ENCODE results near the gene ASB13. TPM values are rescaled to one million over a fixed set of nuclear protein-coding genes. Genes with fewer than 3 reads are reported as not detected.

The ASB13 gene
- total and polyA plus RNA-seq, 10 of the 15 experiments (the other 5 are each of a cell fraction or from before 2014, with no cell fraction given): 0.02 to 0.59 (median 0.10) TPM; not detected in 2

DNA sequence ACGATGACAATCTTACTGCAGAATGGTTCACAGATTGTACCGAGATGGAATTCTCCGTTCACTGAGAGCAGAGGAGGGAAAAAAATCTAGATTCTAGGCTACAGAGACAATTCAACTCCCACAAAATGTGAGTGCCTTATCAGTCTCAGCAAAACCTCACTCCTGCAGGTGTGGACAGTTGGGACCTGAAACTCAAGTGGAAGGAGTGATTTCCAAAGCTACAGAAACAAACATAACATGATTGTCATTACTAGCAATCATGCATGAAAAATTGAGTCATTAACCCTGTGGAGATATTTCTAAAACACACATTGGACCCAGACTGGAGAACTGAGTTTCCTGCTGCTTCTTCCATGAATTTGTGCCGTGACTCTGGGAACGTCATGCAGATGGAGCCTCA is 71.3 kb downstream of the ASB13 start:
- Histone ChIP-seq H3K27ac (ENCODE audit: control insufficient read depth, insufficient read depth) (no peak overlapping the region), H3K9me3 (replicated peaks; ENCODE audit: control insufficient read depth, insufficient read depth, low read length) (no peaks in the 10 kb centered on the region), H2AFZ (ENCODE audit: control insufficient read depth, low read depth, low read length) (no peak overlapping the region), H4K20me1 (ENCODE audit: control insufficient read depth, insufficient read depth) (no peaks in the 10 kb centered on the region), H3K9ac (ENCODE audit: control insufficient read depth, insufficient read depth, low read length) (no peak overlapping the region), H3K79me2 (ENCODE audit: control insufficient read depth, insufficient read depth, low read length) (no peaks in the 10 kb centered on the region), H3K4me1 (ENCODE audit: control insufficient read depth, insufficient read depth, low read length) (no peaks in the 10 kb centered on the region), H3K36me3 (ENCODE audit: control insufficient read depth in 2 of 2, insufficient read depth in 2 of 2, low read length in 1 of 2) (no peaks in the 10 kb centered on the region), H3K4me3 (no peak overlapping the region), H3K4me2 (ENCODE audit: control insufficient read depth, insufficient read depth) (no peak overlapping the region), H3K27me3 (replicated peaks in 1 of 2; ENCODE audit: control insufficient read depth in 2 of 2, insufficient read depth in 2 of 2, low read length in 1 of 2) (peaks cover 2% of the 10 kb centered on the region in 2 experiments; a peak in 2 of 4 replicates)
- in situ Hi-C loops (cut with MboI): no loop called here
- TF ChIP-seq, protein P1, sequence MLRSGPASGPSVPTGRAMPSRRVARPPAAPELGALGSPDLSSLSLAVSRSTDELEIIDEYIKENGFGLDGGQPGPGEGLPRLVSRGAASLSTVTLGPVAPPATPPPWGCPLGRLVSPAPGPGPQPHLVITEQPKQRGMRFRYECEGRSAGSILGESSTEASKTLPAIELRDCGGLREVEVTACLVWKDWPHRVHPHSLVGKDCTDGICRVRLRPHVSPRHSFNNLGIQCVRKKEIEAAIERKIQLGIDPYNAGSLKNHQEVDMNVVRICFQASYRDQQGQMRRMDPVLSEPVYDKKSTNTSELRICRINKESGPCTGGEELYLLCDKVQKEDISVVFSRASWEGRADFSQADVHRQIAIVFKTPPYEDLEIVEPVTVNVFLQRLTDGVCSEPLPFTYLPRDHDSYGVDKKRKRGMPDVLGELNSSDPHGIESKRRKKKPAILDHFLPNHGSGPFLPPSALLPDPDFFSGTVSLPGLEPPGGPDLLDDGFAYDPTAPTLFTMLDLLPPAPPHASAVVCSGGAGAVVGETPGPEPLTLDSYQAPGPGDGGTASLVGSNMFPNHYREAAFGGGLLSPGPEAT (IDR thresholded peaks at IDR 0.05; ENCODE audit: low read depth): no peak
- TF ChIP-seq TCF12 (IDR thresholded peaks at IDR 0.05; ENCODE audit: low read depth, low read length) (no peak), POLR2AphosphoS2 (IDR thresholded peaks at IDR 0.05; ENCODE audit: low read depth, low read length) (no peak), BMI1 (IDR thresholded peaks at IDR 0.05; ENCODE audit: borderline replicate concordance) (no peak)
- TF ChIP-seq, protein P2, sequence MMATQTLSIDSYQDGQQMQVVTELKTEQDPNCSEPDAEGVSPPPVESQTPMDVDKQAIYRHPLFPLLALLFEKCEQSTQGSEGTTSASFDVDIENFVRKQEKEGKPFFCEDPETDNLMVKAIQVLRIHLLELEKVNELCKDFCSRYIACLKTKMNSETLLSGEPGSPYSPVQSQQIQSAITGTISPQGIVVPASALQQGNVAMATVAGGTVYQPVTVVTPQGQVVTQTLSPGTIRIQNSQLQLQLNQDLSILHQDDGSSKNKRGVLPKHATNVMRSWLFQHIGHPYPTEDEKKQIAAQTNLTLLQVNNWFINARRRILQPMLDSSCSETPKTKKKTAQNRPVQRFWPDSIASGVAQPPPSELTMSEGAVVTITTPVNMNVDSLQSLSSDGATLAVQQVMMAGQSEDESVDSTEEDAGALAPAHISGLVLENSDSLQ (IDR thresholded peaks at IDR 0.05): no peak
- TF ChIP-seq, protein P3, sequence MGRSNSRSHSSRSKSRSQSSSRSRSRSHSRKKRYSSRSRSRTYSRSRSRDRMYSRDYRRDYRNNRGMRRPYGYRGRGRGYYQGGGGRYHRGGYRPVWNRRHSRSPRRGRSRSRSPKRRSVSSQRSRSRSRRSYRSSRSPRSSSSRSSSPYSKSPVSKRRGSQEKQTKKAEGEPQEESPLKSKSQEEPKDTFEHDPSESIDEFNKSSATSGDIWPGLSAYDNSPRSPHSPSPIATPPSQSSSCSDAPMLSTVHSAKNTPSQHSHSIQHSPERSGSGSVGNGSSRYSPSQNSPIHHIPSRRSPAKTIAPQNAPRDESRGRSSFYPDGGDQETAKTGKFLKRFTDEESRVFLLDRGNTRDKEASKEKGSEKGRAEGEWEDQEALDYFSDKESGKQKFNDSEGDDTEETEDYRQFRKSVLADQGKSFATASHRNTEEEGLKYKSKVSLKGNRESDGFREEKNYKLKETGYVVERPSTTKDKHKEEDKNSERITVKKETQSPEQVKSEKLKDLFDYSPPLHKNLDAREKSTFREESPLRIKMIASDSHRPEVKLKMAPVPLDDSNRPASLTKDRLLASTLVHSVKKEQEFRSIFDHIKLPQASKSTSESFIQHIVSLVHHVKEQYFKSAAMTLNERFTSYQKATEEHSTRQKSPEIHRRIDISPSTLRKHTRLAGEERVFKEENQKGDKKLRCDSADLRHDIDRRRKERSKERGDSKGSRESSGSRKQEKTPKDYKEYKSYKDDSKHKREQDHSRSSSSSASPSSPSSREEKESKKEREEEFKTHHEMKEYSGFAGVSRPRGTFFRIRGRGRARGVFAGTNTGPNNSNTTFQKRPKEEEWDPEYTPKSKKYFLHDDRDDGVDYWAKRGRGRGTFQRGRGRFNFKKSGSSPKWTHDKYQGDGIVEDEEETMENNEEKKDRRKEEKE (IDR thresholded peaks at IDR 0.05): no peak
- BruUV-seq (replicated peaks): no TSS peak
- no peak for FAIRE-seq
- WGBS (ENCODE audit: insufficient coverage, insufficient replicate concordance, low lambda C conversion rate, missing lambda C conversion rate): 12% methylated on average over 5 of the region's 5 CpGs
- ChIA-PET POLR2A (no interaction called here), SMC1A (ENCODE audit: uncharacterized antibody, unreplicated experiment) (interaction anchor here (0.6 kb wide), 1 partner anchor 154 kb away, joined by 3 read pairs; no protein-coding TSS in a partner anchor), RAD21 (ENCODE audit: unreplicated experiment) (no interaction called here), CTCF (interaction anchor here (1.1 kb wide), 1 partner anchor 28 kb away, joined by 4 read pairs; no protein-coding TSS in a partner anchor)
- no peak for ATAC-seq
- no peak for DNase-seq (ENCODE audit: low read depth, low spot score)
- intact Hi-C loops (cut with micrococcal nuclease; ENCODE audit: unreplicated experiment): no loop called here
